Transverse colon (tissue), 4 donors: ENCODE results near the gene BID. TPM values are rescaled to one million over a fixed set of nuclear protein-coding genes. Genes with fewer than 3 reads are reported as not detected.

Experiments
- DNase-seq: peaks from one replicate; pipeline ENCODE4 v3.0.0-alpha.2; 2019
- H3K27ac ChIP-seq, 4 donors: fragments of 200-600 bp; sonication (generic); 2 replicates each; pipeline ENCODE4 v1.5.1; 2016 to 2018; ENCODE audit warnings: inconsistent platforms in 4 of 4
- H3K27me3 ChIP-seq: fragments of 200-600 bp; sonication (generic); 2 replicates; pipeline ENCODE4 v1.5.1; 2017; ENCODE audit warnings: inconsistent platforms
- H3K36me3 ChIP-seq, 4 donors: fragments of 200-600 bp; sonication (generic); 2 replicates each; pipeline ENCODE4 v1.5.1; 2017 to 2019; ENCODE audit warnings: inconsistent platforms in 4 of 4
- H3K4me1 ChIP-seq, 4 donors: fragments of 200-600 bp; sonication (generic); 2 replicates each; pipeline ENCODE4 v1.5.1; 2017 to 2020; ENCODE audit warnings: inconsistent platforms in 4 of 4
- H3K4me3 ChIP-seq, 4 donors: fragments of 200-600 bp; sonication (generic); 1 replicate in 1 of 4; 2 replicates in 3 of 4; pipeline versions ENCODE4 v1.5.1 to v1.6.1; 2017 to 2019; ENCODE audit warnings: inconsistent platforms in 4 of 4
- H3K9me3 ChIP-seq, 2 donors: fragments of 200-600 bp; sonication (generic); 2 replicates each; pipeline ENCODE4 v1.5.1; 2017 to 2019; ENCODE audit warnings: inconsistent platforms in 2 of 2
- EP300 ChIP-seq: sonication (generic); formaldehyde crosslinking; IDR thresholded peaks from one replicate; pipeline ENCODE4 v1.6.1; 2017; ENCODE audit warnings: antibody characterized with exemption, low read depth
- POLR2A ChIP-seq: fragments of 450-650 bp; IDR thresholded peaks from one replicate; pipeline ENCODE4 v1.6.1; 2016; ENCODE audit warnings: antibody characterized with exemption, mild to moderate bottlenecking, moderate library complexity
- POLR2AphosphoS5 ChIP-seq, 3 donors: sonication (generic); formaldehyde crosslinking; IDR thresholded peaks; one replicate each; pipeline ENCODE4 v1.6.1; 2016; ENCODE audit warnings: antibody characterized with exemption in 3 of 3
- WGBS, 2 donors: methylation state at CpG; one replicate each; pipeline ENCODE4 v1.1.5; 2018; ENCODE audit warnings: low coverage in 1 of 2; 5-methylcytosine and 5-hydroxymethylcytosine counted together
- in situ Hi-C, 4 donors: fragments of 200-750 bp; cut with MboI; loops; one replicate each; pipeline versions ENCODE4 v1.15.0 to v1.15.1; 2017; ENCODE audit warnings: low sequenced_read_pairs in 3 of 4, low pct_ligation_motif_present in 1 of 4, low pct_unique_long_range_greater_than_20kb in 1 of 4
- intact Hi-C: fragments of 100-400 bp; cut with DNase I; formaldehyde crosslinking; loops from one replicate; pipeline ENCODE4 v1.15.1; 2023; ENCODE audit warnings: low total_unique reads
- total RNA-seq, 4 donors: library from RNA; depleted of rRNA; stranded (reverse); fragments of >200 nt; gene quantifications; one replicate each; pipeline ENCODE4 v1.1.0, GENCODE V29; 2016
- TF ChIP-seq, protein P1 (sequence below), 5 experiments: fragments of 200-600 bp in 3 of 5; fragments of 450-650 bp in 2 of 5; sonication (generic) in 3 of 5; IDR thresholded peaks; 1 replicate in 2 of 5; 2 replicates in 3 of 5; pipeline ENCODE4 v1.5.1; 2016 to 2017; ENCODE audit warnings: antibody characterized with exemption in 5 of 5, inconsistent platforms in 3 of 5, mild to moderate bottlenecking in 2 of 5, moderate library complexity in 1 of 5

Gene BID
- total RNA-seq, 4 donors from 2014 or later, result 21.1 to 59.5 (median 25.5) TPM

DNA sequence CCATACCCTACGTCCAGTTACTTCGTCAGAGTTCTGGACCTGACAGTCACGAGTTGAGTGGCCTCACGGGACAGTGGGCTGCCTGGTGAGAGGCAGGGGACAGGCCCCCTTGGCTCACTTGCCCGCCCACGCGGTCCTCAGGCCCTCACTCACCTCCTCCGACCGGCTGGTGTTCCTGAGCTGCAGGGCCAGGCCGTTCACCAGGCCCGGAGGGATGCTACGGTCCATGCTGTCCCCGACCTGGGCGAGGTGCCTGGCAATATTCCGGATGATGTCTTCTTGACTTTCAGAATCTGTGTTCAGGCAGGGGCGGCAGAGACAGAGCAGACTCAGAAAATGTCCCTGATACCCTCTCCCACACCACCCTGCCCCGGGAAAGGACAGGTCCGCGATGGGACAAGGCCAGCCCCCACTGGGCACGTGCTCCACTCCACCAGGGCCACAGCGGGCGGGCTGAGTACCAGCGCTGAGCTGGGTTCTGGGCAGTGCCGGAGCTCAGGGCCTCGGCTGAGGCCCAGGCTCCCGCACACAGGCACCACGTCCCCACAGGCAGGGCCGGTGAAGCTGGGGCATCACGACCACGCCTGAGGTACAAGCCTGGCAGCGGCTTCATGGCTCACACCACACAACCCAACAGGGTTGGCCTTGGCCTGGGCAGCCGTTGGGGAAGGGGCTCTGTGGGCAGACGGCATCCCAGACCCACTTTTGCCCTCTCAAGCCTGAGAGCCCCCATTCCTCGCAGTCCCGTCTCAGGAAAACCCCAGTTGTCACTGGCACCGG lies 34.9 kb downstream of the BID start:
- DNase-seq, result no peak
- H3K36me3 ChIP-seq, result no peaks in the 10 kb centered on the region
- no peaks in the 10 kb centered on the region for H3K9me3 ChIP-seq
- TF ChIP-seq, protein P1, sequence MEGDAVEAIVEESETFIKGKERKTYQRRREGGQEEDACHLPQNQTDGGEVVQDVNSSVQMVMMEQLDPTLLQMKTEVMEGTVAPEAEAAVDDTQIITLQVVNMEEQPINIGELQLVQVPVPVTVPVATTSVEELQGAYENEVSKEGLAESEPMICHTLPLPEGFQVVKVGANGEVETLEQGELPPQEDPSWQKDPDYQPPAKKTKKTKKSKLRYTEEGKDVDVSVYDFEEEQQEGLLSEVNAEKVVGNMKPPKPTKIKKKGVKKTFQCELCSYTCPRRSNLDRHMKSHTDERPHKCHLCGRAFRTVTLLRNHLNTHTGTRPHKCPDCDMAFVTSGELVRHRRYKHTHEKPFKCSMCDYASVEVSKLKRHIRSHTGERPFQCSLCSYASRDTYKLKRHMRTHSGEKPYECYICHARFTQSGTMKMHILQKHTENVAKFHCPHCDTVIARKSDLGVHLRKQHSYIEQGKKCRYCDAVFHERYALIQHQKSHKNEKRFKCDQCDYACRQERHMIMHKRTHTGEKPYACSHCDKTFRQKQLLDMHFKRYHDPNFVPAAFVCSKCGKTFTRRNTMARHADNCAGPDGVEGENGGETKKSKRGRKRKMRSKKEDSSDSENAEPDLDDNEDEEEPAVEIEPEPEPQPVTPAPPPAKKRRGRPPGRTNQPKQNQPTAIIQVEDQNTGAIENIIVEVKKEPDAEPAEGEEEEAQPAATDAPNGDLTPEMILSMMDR (IDR thresholded peaks at IDR 0.05), result no peak
- TF ChIP-seq EP300, result no peak
- WGBS, 2 donors, result 96% methylated on average over 23 of the region's 36 CpGs; no CpG with 5 or more reads in 1 of the 2 donors
- no peak overlapping the region for H3K4me3 ChIP-seq
- H3K4me1 ChIP-seq, result peaks cover 0 to 3% (median 0%) of the 10 kb centered on the region in 4 donors
- in situ Hi-C loops, result no loop called here
- no peaks in the 10 kb centered on the region for H3K27me3 ChIP-seq
- no peak overlapping the region for H3K27ac ChIP-seq
- intact Hi-C loops, result no loop called here

- no peak for DNase-seq
- WGBS, 2 donors, result 96 to 100% methylated on average over 1 to 21 of the region's 21 CpGs
- intact Hi-C loops (no loop called here), in situ Hi-C loops (no loop called here)
- Histone ChIP-seq H3K36me3 (no peaks in the 10 kb centered on the region), H3K9me3 (no peaks in the 10 kb centered on the region), H3K4me1 (peaks cover 0 to 3% (median 0%) of the 10 kb centered on the region in 4 donors), H3K27ac (no peak overlapping the region), H3K27me3 (no peaks in the 10 kb centered on the region), H3K4me3 (no peak overlapping the region)
- no peak for TF ChIP-seq POLR2A
- no peak for TF ChIP-seq POLR2AphosphoS5 (IDR thresholded peaks at IDR 0.05)
- TF ChIP-seq EP300, result no peak
- TF ChIP-seq, protein P1 (IDR thresholded peaks at IDR 0.05), result no peak
Measured at GRCh38 chr22:17738386-17739128, 35.7 kb downstream of the BID start.

- 65 to 73% methylated on average over 4 of the region's 4 CpGs for whole genome bisulfite sequencing, 2 donors
Measured at GRCh38 chr22:17734187-17734586, 40.1 kb downstream of the BID start.

GRCh38 chr22:17733466-17733865 lies 40.8 kb downstream of the BID start:
- no peak for TF ChIP-seq POLR2A
- TF ChIP-seq POLR2AphosphoS5 (IDR thresholded peaks at IDR 0.05), result no peak
- TF ChIP-seq, protein P1 (IDR thresholded peaks at IDR 0.05), result no peak
- TF ChIP-seq EP300, result no peak
- in situ Hi-C loops, result no loop called here
- Histone ChIP-seq H3K4me3 (no peak overlapping the region), H3K36me3 (peaks cover 0 to 7% (median 5%) of the 10 kb centered on the region in 4 donors), H3K27ac (peak overlapping the region in 1 of 4 donors; percentile 30), H3K4me1 (peaks cover 0 to 5% (median 0%) of the 10 kb centered on the region in 4 donors), H3K9me3 (no peaks in the 10 kb centered on the region), H3K27me3 (no peaks in the 10 kb centered on the region)
- no peak for DNase-seq
- 33 to 38% methylated on average over 2 to 3 of the region's 3 CpGs for WGBS, 2 donors
- intact Hi-C loops, result no loop called here

More at GRCh38 chr22:17734187-17734586, 40.1 kb downstream of the BID start:
- H3K4me3 ChIP-seq, result no peak overlapping the region
- TF ChIP-seq POLR2A (no peak), EP300 (no peak), POLR2AphosphoS5 (IDR thresholded peaks at IDR 0.05) (no peak)
- TF ChIP-seq, protein P1 (IDR thresholded peaks at IDR 0.05), result no peak
- in situ Hi-C loops (no loop called here), intact Hi-C loops (no loop called here)
- peaks cover 0 to 5% (median 0%) of the 10 kb centered on the region in 4 donors for H3K4me1 ChIP-seq
- peaks cover 0 to 7% (median 5%) of the 10 kb centered on the region in 4 donors for H3K36me3 ChIP-seq
- H3K27me3 ChIP-seq, result no peaks in the 10 kb centered on the region
- DNase-seq, result no peak
- H3K9me3 ChIP-seq, result no peaks in the 10 kb centered on the region
- H3K27ac ChIP-seq, result peak overlapping the region in 1 of 4 donors; percentile 30
